ENCODE data around the gene ARSG.

The ARSG gene

GRCh38 chr17:68451670-68452354, 160.5 kb downstream of the ARSG start:
- Mint-ChIP-seq H3K9me3 (no peaks in the 10 kb centered on the region), H3K36me3 (ENCODE audit: low read depth) (peaks cover 16% of the 10 kb centered on the region), H3K4me1 (peaks cover 53% of the 10 kb centered on the region), H3K27ac (no peak overlapping the region), H3K4me3 (no peak overlapping the region), H3K27me3 (ENCODE audit: low read depth, poor library complexity) (peaks cover 5% of the 10 kb centered on the region)
- no peak for DNase-seq
- no peak for TF ChIP-seq CTCF (IDR thresholded peaks at IDR 0.05)

GRCh38 chr17:68452724-68453290, 161.5 kb downstream of the ARSG start:
- TF ChIP-seq CTCF (IDR thresholded peaks at IDR 0.05) = no peak
- H3K27me3 Mint-ChIP-seq (ENCODE audit: low read depth, poor library complexity) = peaks cover 4% of the 10 kb centered on the region
- H3K27ac Mint-ChIP-seq = no peak overlapping the region
- no peak for DNase-seq
- H3K36me3 Mint-ChIP-seq (ENCODE audit: low read depth) = peaks cover 16% of the 10 kb centered on the region
- no peaks in the 10 kb centered on the region for H3K9me3 Mint-ChIP-seq
- H3K4me3 Mint-ChIP-seq = peak overlapping the region; percentile 1
- peaks cover 56% of the 10 kb centered on the region for H3K4me1 Mint-ChIP-seq

- Mint-ChIP-seq H3K27ac (no peak overlapping the region), H3K9me3 (no peaks in the 10 kb centered on the region), H3K27me3 (ENCODE audit: low read depth, poor library complexity) (peaks cover 9% of the 10 kb centered on the region), H3K4me3 (no peak overlapping the region), H3K36me3 (ENCODE audit: low read depth) (peaks cover 16% of the 10 kb centered on the region), H3K4me1 (peaks cover 63% of the 10 kb centered on the region)
- TF ChIP-seq CTCF (IDR thresholded peaks at IDR 0.05) = no peak
- no peak for DNase-seq
Observed at GRCh38 chr17:68453991-68454665, 162.8 kb downstream of the ARSG start.

GRCh38 chr17:68455901-68456338, 164.6 kb downstream of the ARSG start:
- H3K4me1 Mint-ChIP-seq = peaks cover 56% of the 10 kb centered on the region
- peak overlapping the region; percentile 93 for H3K4me3 Mint-ChIP-seq
- H3K36me3 Mint-ChIP-seq (ENCODE audit: low read depth) = no peaks in the 10 kb centered on the region
- no peak for DNase-seq
- H3K27ac Mint-ChIP-seq = no peak overlapping the region
- no peak for TF ChIP-seq CTCF (IDR thresholded peaks at IDR 0.05)
- no peaks in the 10 kb centered on the region for H3K9me3 Mint-ChIP-seq
- peaks cover 16% of the 10 kb centered on the region for H3K27me3 Mint-ChIP-seq (ENCODE audit: low read depth, poor library complexity)

GRCh38 chr17:68456339-68457167, 165.3 kb downstream of the ARSG start:
- no peaks in the 10 kb centered on the region for H3K36me3 Mint-ChIP-seq (ENCODE audit: low read depth)
- H3K4me1 Mint-ChIP-seq = peaks cover 55% of the 10 kb centered on the region
- peak; percentile 64 for DNase-seq
- no peaks in the 10 kb centered on the region for H3K9me3 Mint-ChIP-seq
- H3K27ac Mint-ChIP-seq = no peak overlapping the region
- H3K27me3 Mint-ChIP-seq (ENCODE audit: low read depth, poor library complexity) = peaks cover 23% of the 10 kb centered on the region
- peak overlapping the region; percentile 93 for H3K4me3 Mint-ChIP-seq
- TF ChIP-seq CTCF (IDR thresholded peaks at IDR 0.05) = no peak

Measured in nephron progenitor cell (in vitro differentiated cells).